ENCODE measurements around the gene PNMT. TPM values are rescaled to one million over a fixed set of nuclear protein-coding genes. Genes with fewer than 3 reads are reported as not detected.

PNMT gene
- total and polyA plus RNA-seq, 2 of the 4 experiments (the other 2 are of a cell fraction) = not detected

DNA sequence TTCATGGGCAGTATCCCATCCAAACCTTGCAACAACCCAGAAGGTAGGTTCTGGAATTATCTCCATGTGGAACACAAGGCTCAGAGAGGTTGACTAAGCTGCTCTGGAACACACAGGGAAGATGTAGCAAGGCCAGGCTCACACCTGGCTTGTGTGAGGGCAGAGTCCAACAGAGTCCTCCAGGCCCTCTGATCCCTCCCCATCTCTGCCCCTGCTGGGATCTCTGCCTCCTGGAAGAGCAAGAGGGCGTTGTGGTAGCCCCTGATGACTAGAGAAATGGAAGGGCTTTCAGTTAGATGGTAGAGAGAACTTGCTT lies 48.5 kb upstream of the PNMT start:
- H3K56ac ChIP-seq (ENCODE audit: extremely low read depth, insufficient read depth, low read length) = no peak overlapping the region
- no peak overlapping the region for H4K91ac ChIP-seq (ENCODE audit: insufficient read depth, low read depth, low read length)
- no peak overlapping the region for H3K9ac ChIP-seq (ENCODE audit: low read depth, low read length)
- H3K4me2 ChIP-seq (ENCODE audit: low read depth, low read length) = no peak overlapping the region
- H4K8ac ChIP-seq (ENCODE audit: low read depth in 2 of 2, low read length in 2 of 2) = no peak overlapping the region
- CTCF ChIA-PET = no interaction called here
- no CpG with 5 or more reads among the region's 1 CpG for WGBS, 2 experiments (ENCODE audit: extremely low coverage in 2 of 2, insufficient read length in 1 of 2)
- H4K5ac ChIP-seq (ENCODE audit: low read depth, low read length) = no peak overlapping the region
- H3K9me1 ChIP-seq (ENCODE audit: insufficient read depth, low read length) = no peaks in the 10 kb centered on the region
- no peak overlapping the region for H2AK9ac ChIP-seq (replicated peaks; ENCODE audit: low read depth, low read length, poor library complexity)
- H3K4ac ChIP-seq (ENCODE audit: low read depth, low read length) = no peak overlapping the region
- POLR2A ChIA-PET (ENCODE audit: unreplicated experiment) = no interaction called here
- H2BK120ac ChIP-seq (ENCODE audit: low read depth, low read length) = no peak overlapping the region
- H3K23ac ChIP-seq (ENCODE audit: low read depth, low read length) = no peak overlapping the region
- H3K79me1 ChIP-seq (ENCODE audit: low read depth in 1 of 2, low read length in 2 of 2) = no peaks in the 10 kb centered on the region
- no peak overlapping the region for H3K27ac ChIP-seq (ENCODE audit: insufficient read depth, low read length)
- H3K14ac ChIP-seq (replicated peaks; ENCODE audit: low read depth, low read length) = no peak overlapping the region
- H2AFZ ChIP-seq (replicated peaks; ENCODE audit: low read length, poor library complexity) = no peak overlapping the region
- no peaks in the 10 kb centered on the region for H3K9me3 ChIP-seq (ENCODE audit: control insufficient read depth, insufficient read depth, low read length)
- no peak overlapping the region for H2BK20ac ChIP-seq (ENCODE audit: low read depth, low read length)
- no peak overlapping the region for H2BK5ac ChIP-seq (ENCODE audit: low read depth, low read length, poor library complexity, severe bottlenecking)
- DNase-seq = no peak
- intact Hi-C loops (cut with micrococcal nuclease) = loop anchor here (10.0 kb wide), 1 partner anchor 365 kb away; the partner anchor contains the start of gene PSMD3
- no peak overlapping the region for H3K4me3 ChIP-seq (ENCODE audit: insufficient read depth, low read depth, low read length)
- ATAC-seq (ENCODE audit: low read depth) = no peak
- H3K4me1 ChIP-seq (ENCODE audit: control insufficient read depth, insufficient read depth, low read length) = no peaks in the 10 kb centered on the region
- H2AK5ac ChIP-seq (ENCODE audit: low read depth, low read length) = no peak overlapping the region; the same call in 1 of the 2 replicates
- dilution Hi-C loops (cut with HindIII; ENCODE audit: low sequenced_read_pairs, unreplicated experiment) = no loop called here
- H4K20me1 ChIP-seq (ENCODE audit: insufficient read depth, low read length) = no peaks in the 10 kb centered on the region
- TF ChIP-seq MAZ (IDR thresholded peaks at IDR 0.05; ENCODE audit: borderline replicate concordance, low read depth, low read length) = no peak
- no peak for TF ChIP-seq SMC3 (IDR thresholded peaks at IDR 0.05; ENCODE audit: low read depth, low read length)
- TF ChIP-seq CHD1 (IDR thresholded peaks at IDR 0.05; ENCODE audit: low read depth, low read length) = no peak
- TF ChIP-seq, protein P1, sequence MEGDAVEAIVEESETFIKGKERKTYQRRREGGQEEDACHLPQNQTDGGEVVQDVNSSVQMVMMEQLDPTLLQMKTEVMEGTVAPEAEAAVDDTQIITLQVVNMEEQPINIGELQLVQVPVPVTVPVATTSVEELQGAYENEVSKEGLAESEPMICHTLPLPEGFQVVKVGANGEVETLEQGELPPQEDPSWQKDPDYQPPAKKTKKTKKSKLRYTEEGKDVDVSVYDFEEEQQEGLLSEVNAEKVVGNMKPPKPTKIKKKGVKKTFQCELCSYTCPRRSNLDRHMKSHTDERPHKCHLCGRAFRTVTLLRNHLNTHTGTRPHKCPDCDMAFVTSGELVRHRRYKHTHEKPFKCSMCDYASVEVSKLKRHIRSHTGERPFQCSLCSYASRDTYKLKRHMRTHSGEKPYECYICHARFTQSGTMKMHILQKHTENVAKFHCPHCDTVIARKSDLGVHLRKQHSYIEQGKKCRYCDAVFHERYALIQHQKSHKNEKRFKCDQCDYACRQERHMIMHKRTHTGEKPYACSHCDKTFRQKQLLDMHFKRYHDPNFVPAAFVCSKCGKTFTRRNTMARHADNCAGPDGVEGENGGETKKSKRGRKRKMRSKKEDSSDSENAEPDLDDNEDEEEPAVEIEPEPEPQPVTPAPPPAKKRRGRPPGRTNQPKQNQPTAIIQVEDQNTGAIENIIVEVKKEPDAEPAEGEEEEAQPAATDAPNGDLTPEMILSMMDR (conservative IDR thresholded peaks at IDR 0.05; ENCODE audit: low read depth, low read length) = no peak
- no peak for TF ChIP-seq CEBPB (IDR thresholded peaks at IDR 0.05; ENCODE audit: low read depth, low read length)
- TF ChIP-seq RAD21 (IDR thresholded peaks at IDR 0.05; ENCODE audit: low read length) = no peak
- no peak for TF ChIP-seq POLR2A (IDR thresholded peaks at IDR 0.05; ENCODE audit: low read depth, low read length)
- no peak for TF ChIP-seq FOS (IDR thresholded peaks at IDR 0.05; ENCODE audit: low read depth, low read length)
- no peak for TF ChIP-seq MAFK (IDR thresholded peaks at IDR 0.05; ENCODE audit: low read depth, low read length)
- no peak for TF ChIP-seq RCOR1 (IDR thresholded peaks at IDR 0.05; ENCODE audit: insufficient replicate concordance, low read length)
- TF ChIP-seq, protein P2, sequence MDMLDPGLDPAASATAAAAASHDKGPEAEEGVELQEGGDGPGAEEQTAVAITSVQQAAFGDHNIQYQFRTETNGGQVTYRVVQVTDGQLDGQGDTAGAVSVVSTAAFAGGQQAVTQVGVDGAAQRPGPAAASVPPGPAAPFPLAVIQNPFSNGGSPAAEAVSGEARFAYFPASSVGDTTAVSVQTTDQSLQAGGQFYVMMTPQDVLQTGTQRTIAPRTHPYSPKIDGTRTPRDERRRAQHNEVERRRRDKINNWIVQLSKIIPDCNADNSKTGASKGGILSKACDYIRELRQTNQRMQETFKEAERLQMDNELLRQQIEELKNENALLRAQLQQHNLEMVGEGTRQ (IDR thresholded peaks at IDR 0.05; ENCODE audit: low read depth, low read length) = no peak
- no peak for TF ChIP-seq BHLHE40 (IDR thresholded peaks at IDR 0.05; ENCODE audit: low read depth, low read length)
- no peak for TF ChIP-seq MXI1 (IDR thresholded peaks at IDR 0.05; ENCODE audit: borderline replicate concordance, low read depth, low read length)
- no peak for TF ChIP-seq RFX5 (IDR thresholded peaks at IDR 0.05; ENCODE audit: low read depth, low read length)
- H3K36me3 ChIP-seq (ENCODE audit: control insufficient read depth, insufficient read depth, low read length) = no peaks in the 10 kb centered on the region
- H2BK15ac ChIP-seq (ENCODE audit: low read depth, low read length) = no peak overlapping the region
- BruUV-seq (replicated peaks) = no TSS peak
- H3K18ac ChIP-seq (ENCODE audit: low read depth, low read length) = no peak overlapping the region
- in situ Hi-C loops (cut with MboI; ENCODE audit: low sequenced_read_pairs) = loop anchor here (5.0 kb wide), 1 partner anchor 77 kb away; no protein-coding TSS in a partner anchor
- peaks cover 44% of the 10 kb centered on the region for H3K27me3 ChIP-seq (ENCODE audit: control insufficient read depth, insufficient read depth, low read length)

Measured in IMR-90 (cell line).